Daoy (cell line): ENCODE results near the gene GAS1. TPM values are rescaled to one million over a fixed set of nuclear protein-coding genes. Genes with fewer than 3 reads are reported as not detected.

Experiments used
- DNase-seq: peaks from one replicate; pipeline ENCODE4 v3.0.0-alpha.2; 2015; ENCODE audit warnings: low read depth
- total RNA-seq: library from RNA; depleted of rRNA; stranded (reverse); fragments of >200 nt; shearing (Covaris generic); gene quantifications from 2 replicates; pipeline ENCODE4 v1.2.3, GENCODE V29; 2014; rRNA removed

Gene GAS1, protein sequence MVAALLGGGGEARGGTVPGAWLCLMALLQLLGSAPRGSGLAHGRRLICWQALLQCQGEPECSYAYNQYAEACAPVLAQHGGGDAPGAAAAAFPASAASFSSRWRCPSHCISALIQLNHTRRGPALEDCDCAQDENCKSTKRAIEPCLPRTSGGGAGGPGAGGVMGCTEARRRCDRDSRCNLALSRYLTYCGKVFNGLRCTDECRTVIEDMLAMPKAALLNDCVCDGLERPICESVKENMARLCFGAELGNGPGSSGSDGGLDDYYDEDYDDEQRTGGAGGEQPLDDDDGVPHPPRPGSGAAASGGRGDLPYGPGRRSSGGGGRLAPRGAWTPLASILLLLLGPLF
- total RNA-seq, result 11.2 and 14.5 TPM in 2 replicates

- peak; percentile 95 for DNase-seq
These were observed at the start of gene GAS1 for GRCh38 chr9:86947146-86948073. GAS1 (minus strand) TSS chr9:86947506; CDS start chr9:86946779, 727 bp downstream.

DNA sequence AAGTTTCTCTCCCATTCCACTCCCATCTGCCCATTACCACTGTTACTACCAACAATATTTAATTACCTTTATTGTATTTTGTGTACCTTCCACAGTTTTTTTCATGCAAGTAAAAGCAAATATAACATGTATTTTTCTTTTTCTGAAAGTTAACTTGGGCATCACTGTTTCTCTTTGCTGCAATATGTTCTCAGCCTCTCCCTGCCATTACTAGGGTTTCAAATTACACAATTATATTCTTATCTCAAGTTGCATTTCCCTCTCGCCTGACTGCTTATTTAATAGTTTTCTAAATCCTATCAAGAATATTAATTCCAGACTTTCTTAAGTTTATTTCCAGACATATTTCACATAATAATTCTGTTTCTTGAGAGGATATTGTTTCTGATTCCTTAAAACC, 46.9 kb upstream of the GAS1 start:
- DNase-seq, result no peak

DNA sequence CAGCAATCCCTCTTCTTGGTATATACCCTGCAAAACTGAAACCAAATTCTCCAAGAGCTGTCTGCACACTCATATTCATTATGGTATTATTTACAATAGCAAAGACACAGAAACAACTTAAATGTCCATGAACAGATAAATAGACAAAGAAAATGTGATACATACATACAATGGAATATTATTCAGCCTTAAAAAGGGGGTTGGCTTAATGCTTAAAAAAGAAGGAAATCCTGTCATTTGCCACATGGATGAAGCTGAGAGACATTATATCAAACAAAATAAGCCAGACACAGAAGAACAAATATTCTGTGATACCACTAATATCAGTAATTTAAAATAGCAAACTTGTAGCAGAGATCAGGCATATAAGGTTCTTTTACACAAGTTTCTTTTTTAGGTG, 46.5 kb upstream of the GAS1 start:
- no peak for DNase-seq

DNA sequence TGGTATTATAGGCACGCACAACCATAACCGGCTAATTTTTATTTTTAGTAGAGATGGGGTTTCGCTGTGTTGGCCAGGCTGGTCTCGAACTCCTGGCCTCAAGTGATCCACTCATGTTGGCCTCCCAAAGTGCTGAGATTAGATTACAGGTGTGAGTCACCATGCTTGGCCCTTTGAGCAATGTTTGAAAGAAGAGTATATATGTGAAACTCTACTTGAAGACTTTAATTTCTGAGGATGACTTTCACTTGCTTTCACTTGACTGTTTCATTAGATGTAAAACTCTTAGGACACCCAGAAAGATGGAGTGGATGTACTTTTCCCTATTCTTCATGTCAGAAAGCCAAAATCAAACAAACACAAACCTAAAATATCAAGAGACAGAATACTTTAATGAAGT, 43.8 kb upstream of the GAS1 start:
- no peak for DNase-seq

- DNase-seq, result no peak
These were observed 43.0 kb upstream of the GAS1 start for GRCh38 chr9:86990290-86990689.

DNA sequence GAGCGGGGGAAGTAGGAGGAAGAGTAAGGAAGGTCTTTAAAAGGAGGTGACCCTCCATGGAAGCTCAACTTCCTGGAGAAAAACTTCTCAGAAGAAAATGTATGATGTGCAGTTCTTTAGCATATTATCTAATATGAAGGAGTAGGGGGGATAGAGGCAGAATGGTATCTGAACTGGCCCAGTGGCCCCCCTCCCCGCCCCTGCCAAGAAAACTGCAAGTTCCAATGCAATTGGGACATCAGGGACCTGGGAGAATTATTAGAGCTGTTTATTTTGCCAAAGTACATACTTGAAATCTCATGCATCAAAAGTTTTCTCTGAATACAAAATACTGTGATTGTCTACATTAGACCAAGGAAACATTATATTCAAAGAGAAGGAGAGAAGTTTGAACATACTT, 40.6 kb upstream of the GAS1 start:
- DNase-seq, result no peak

DNA sequence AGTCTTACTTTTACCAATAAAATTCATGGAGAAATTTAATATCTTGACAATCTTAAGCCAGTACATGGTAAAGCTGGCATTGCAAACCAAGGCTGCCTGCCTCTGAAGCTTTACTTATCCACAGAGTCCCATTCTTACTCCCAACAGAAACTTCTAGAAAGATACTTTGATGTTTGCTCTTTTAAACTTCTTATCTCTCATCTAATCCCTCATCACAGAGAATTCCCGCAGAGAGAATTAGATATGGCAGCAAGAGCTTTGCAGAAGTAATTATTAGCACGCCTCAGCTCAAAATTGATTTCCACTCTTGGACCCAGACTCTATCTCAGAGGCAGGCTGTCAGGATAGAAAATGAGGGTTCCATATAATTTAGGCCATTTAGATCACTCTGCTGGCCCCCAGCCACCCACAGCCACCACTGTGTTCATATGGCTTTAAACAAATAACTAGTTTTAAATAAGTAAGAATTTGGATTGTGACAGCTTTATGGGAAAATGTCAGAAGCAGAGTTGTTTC, 37.9 kb upstream of the GAS1 start:
- no peak for DNase-seq

- peak; percentile 77 for DNase-seq
These were observed 36.4 kb upstream of the GAS1 start for GRCh38 chr9:86983620-86984259.

DNA sequence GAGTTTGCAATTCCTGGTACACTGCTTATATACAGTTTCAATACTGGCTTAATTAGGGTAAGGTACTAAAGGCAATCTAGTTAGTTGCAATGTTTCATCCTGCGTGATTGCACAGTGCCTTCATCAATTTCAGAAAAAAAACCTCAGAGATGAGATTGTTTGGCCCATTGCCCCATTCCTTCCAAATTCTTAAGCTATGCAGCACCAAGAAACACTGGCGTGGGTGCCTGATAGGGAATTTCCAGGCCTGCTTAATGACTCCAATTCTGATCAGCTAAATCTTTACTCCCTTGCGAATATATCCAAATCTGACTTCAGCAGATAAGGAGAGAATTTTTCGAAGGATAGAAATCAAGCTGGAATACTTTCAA, 35.9 kb upstream of the GAS1 start:
- peak; percentile 61 for DNase-seq

DNA sequence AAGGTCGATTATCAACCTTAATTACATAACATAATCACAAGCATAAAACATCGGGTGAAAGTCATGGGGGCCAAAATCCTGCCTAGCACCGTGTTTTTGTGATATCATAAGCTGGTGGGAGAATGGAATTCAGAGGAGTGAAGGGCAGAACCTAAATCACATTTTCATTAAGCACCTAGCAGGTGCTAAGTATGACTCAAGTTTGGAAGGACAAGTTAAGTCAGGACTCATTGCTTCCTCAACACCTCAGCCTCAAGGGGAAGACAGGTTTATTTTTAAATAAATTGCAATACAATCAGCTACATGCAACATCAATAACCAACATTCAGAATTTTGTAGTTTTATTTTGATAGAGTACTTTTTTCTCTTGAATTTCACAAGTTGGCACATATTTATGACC, 33.5 kb upstream of the GAS1 start:
- no peak for DNase-seq

- DNase-seq, result no peak
These were observed 32.4 kb upstream of the GAS1 start for GRCh38 chr9:86979657-86980056.

DNA sequence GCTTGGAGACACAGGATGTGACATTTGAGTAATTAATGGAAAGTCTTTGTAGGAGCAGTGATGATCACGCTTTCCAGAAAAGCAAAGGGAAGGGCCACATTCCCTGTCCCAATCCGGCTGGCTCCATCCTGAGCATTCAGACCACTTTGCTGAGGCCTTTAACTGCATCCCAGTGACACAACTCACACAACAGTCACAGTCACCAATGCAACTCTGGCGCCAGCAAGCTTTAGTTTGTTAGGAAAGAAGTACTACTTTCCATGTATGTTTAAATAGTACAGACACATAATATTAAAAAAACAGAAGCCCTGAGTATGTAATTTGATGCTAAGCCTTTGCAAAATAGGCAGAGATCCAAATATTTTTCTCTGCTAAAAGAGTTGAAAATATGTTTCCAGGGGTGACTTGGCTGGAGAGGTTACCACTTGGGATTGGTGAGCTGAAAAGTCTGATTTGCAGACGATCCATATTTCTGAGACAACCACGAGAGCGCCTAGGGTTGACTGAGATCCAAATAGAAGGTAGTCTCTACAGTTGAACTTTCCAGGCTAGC, 31.7 kb upstream of the GAS1 start:
- no peak for DNase-seq

DNA sequence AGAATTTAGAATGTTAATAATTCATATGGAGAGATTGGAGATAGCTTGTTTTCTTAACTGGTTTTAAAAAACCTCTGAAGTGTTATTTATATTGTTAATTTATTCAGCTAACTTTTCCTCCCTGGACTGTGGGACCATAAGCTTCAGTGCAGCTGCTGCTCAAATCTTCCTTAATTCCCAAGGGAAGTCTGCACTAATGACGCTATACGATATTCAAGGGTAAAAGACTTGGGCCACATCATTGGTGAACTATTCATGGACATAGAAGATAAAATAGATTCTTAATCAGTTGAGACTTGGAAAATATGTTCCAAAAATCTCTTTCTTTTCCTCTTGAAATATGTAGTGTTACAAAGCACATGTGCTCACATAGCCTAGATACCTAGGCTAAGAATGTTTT, 31.1 kb upstream of the GAS1 start:
- no peak for DNase-seq

DNA sequence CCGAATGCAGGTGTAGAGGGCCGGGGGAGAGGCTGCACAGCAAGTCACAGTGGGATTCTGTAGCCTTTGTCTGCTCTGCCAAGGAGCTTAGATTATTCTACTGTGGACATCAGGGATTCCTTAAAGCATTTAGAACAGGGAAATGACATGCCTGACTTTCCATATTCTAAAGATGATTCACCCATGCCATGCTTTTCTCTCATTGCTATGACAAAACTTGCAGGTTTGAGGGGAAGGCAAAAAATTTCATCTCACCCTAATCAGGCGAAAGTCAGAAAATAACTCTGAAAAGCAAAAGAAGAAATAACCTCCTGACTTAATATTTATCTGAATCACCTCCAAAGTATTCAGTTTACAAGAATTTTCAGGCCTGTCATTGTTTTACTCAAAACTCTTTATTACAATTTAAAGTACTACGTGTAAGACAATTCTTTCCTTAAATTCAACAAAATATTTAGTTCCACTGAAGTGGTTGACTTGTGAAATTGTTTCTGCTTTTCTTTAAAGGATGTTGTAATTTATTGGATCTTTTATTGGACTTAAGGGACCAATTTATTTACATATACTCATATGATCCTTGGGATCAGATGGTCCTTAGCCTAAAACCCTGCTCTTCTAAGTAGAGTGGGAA, 30.0 kb upstream of the GAS1 start:
- no peak for DNase-seq

GRCh38 chr9:86975606-86976005, 28.3 kb upstream of the GAS1 start:
- DNase-seq, result no peak

DNA sequence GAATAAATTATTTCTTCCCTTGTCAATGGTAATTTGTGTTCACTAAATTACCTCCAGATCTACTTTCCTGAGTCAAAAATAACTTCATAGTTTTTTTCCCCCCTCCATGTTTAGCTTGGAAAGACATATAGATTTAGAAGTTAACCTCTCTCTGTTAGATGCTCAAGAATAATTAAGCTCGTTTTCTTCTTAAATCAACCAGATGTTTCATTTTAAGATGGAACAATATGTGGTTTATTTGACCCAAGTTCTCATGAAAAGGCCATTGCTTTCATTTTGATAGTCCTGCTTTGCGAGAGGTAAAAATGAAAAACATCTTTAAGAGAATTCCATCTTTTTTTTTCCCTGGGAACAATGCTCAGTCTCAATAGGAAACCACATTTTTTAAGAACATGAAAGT, 27.7 kb upstream of the GAS1 start:
- DNase-seq, result no peak

DNA sequence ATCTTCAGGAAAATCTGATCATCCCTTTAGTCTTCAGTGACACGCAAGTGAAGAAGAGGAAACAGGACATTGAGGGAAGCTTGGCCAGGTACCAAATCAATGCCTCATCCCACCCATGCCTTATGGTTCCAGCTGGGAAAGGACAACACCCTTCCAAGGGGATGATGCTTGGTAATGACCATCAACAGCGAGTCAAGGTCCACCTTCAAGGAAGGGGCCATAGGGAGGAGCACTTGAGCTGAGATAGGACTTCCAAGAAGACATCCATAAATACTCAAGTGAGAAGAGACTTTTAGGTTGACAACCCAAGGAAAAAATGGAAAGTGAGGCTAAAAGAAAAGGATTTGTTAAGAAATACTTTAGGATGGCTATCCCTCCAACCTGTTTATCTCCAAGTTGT, 27.1 kb upstream of the GAS1 start:
- no peak for DNase-seq

DNA sequence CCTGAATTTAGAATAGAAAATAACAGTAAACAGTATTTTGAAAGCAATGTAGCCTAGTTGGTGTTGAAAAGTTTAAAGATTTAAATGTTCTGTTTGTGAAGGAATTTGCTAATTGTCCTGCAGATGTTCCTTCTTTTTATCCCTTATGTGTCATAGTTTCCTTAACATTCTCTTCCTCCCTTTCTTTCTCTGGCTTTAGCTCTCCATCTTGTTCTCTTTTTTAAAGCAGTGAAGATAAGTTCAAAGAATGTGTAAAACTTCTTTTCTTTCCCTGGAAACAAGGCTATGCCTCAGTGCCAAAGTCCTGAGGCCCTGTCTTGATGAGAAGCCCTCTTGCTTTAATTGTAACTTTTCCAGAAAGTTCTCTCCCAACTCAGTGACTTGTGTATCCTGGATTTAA, 24.4 kb upstream of the GAS1 start:
- DNase-seq, result no peak

DNA sequence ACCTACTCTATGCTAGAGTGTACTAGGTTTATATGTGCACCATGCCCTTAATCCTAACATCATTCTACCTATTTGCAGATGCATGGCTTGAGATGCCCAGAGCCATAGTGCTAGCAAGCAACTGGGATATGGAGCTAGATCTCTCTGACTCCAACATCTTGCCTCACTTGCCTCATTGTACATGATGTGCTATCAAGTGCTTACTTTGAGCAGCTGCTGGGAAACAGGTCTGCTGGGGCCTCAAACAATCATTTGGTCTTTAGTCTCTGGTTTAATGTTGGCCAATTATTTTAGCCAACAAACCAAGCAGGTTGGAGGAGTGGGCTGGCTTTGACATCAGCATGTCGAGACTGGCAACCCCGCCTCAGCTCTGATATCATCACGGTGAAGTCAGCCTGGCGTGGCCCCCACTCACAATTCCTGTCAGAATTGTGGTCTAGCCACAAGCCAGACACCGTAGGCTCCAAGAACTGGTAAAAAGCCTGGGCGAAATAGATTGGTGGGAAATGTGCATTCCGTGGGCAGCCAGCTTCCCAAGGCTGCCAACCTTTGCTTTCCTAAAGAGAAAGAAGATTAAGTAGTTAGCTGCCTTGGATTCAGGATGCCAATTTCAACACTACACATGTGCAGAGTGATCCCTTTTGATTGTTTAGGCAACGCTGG, 21.1 kb upstream of the GAS1 start:
- DNase-seq, result peak; percentile 39

DNA sequence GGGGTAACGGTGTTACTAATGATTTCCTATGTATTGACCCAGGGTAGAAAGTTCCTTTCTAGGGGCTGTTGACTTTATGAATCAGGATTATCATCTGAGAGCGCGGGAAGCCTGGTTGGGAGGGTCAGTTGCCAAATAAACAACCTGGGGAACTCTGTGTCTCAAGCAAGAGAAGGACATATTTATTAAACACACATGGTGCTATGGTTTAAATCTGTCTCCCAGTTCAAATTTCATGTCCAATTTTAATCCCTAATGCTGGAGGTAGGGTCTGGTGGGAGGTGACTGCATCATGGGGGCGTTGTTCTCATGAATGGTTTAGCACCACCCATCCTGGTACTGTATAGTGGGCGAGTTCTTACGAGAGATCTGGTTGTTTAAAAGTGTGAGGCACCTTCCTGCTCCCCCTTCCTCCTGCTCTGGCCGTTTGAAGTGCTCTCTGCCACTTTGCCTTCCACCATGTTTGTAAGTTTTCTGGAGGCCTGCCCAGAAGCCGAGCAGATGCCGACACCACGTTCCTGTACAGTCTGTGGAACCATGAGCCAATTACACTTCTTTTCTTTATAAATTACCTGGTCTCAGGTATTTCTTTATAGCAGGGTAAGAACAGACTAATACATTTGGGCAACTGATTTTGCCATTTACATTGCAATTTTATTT, 19.7 kb upstream of the GAS1 start:
- no peak for DNase-seq
